Ishikawa (cell line): ENCODE data around the gene BIRC6.

Source experiments
- EGR1 ChIP-seq: IDR thresholded peaks from 2 replicates; pipeline ENCODE4 v1.6.1; 2012
- EP300 ChIP-seq: IDR thresholded peaks from 2 replicates; pipeline ENCODE4 v1.6.1; 2012; ENCODE audit warnings: borderline replicate concordance
- MAX ChIP-seq: IDR thresholded peaks from 2 replicates; pipeline ENCODE4 v1.6.1; 2012
- NFIC ChIP-seq: IDR thresholded peaks from 2 replicates; pipeline ENCODE4 v1.6.1; 2012
- RAD21 ChIP-seq: IDR thresholded peaks from 2 replicates; pipeline ENCODE4 v1.6.1; 2012; ENCODE audit warnings: low read depth
- TAF1 ChIP-seq: IDR thresholded peaks from 2 replicates; pipeline ENCODE4 v1.6.1; 2012; ENCODE audit warnings: low read depth, mild to moderate bottlenecking
- TCF12 ChIP-seq: IDR thresholded peaks from 2 replicates; pipeline ENCODE4 v1.6.1; 2012; ENCODE audit warnings: low read depth
- YY1 ChIP-seq: IDR thresholded peaks from 2 replicates; pipeline ENCODE4 v1.6.1; 2012; ENCODE audit warnings: low read depth
- ZBTB7A ChIP-seq: IDR thresholded peaks from 2 replicates; pipeline ENCODE4 v1.6.1; 2012; ENCODE audit warnings: low read depth
- TF ChIP-seq, protein P1 (sequence below): IDR thresholded peaks from 2 replicates; pipeline ENCODE4 v1.6.1; 2012; ENCODE audit warnings: low read depth, mild to moderate bottlenecking

- TF ChIP-seq TAF1 (no peak), YY1 (no peak), EP300 (no peak), EGR1 (no peak), RAD21 (no peak), ZBTB7A (no peak), TCF12 (no peak), NFIC (no peak), MAX (no peak)
- TF ChIP-seq, protein P1, sequence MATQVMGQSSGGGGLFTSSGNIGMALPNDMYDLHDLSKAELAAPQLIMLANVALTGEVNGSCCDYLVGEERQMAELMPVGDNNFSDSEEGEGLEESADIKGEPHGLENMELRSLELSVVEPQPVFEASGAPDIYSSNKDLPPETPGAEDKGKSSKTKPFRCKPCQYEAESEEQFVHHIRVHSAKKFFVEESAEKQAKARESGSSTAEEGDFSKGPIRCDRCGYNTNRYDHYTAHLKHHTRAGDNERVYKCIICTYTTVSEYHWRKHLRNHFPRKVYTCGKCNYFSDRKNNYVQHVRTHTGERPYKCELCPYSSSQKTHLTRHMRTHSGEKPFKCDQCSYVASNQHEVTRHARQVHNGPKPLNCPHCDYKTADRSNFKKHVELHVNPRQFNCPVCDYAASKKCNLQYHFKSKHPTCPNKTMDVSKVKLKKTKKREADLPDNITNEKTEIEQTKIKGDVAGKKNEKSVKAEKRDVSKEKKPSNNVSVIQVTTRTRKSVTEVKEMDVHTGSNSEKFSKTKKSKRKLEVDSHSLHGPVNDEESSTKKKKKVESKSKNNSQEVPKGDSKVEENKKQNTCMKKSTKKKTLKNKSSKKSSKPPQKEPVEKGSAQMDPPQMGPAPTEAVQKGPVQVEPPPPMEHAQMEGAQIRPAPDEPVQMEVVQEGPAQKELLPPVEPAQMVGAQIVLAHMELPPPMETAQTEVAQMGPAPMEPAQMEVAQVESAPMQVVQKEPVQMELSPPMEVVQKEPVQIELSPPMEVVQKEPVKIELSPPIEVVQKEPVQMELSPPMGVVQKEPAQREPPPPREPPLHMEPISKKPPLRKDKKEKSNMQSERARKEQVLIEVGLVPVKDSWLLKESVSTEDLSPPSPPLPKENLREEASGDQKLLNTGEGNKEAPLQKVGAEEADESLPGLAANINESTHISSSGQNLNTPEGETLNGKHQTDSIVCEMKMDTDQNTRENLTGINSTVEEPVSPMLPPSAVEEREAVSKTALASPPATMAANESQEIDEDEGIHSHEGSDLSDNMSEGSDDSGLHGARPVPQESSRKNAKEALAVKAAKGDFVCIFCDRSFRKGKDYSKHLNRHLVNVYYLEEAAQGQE, result no peak
These were observed 178.0 kb downstream of the BIRC6 start for GRCh38 chr2:32534831-32535230.
